ENCODE data around the gene FBXW7. TPM values are rescaled to one million over a fixed set of nuclear protein-coding genes. Genes with fewer than 3 reads are reported as not detected.

Gene FBXW7
- total RNA-seq, 1 donor from 2014 or later, result 56.7 TPM

DNA sequence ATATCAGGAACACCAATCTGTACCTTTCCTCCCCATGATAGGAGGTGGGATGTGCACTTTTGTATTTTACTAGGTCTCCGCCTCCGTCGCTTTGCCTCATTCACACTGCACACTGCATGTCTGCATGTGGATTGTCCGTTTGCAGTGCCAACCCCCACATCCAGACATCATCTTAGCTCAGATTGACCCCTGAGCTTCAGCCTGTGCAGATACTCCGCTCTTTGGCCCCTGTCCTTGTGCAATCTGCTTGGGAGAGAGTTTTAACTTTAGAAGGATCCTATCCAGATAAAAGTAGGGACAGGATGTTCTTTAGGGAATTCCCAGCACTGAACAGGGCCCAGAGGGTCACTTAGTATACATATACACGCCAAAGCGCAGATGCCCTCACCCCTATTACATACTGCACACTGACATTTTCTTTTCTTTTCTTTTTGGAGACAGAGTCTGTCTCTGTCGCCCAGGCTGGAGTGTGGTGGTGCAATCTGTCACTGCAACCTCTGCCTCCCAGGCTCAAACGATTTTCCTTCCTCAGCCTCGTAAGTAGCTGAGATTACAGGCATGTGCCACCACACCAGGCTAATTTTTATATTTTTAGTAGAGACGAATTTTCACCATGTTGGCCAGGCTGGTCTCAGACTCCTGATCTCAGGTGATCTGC is 43.3 kb upstream of the FBXW7 start:
- intact Hi-C loops (cut with micrococcal nuclease), result no loop called here
- H3K4me1 ChIP-seq, result no peaks in the 10 kb centered on the region
- H3K36me3 ChIP-seq, result no peaks in the 10 kb centered on the region
- no peak overlapping the region for H3K4me3 ChIP-seq
- peaks cover 5% of the 10 kb centered on the region for H3K27me3 ChIP-seq (ENCODE audit: low read depth)
- TF ChIP-seq, protein P1, sequence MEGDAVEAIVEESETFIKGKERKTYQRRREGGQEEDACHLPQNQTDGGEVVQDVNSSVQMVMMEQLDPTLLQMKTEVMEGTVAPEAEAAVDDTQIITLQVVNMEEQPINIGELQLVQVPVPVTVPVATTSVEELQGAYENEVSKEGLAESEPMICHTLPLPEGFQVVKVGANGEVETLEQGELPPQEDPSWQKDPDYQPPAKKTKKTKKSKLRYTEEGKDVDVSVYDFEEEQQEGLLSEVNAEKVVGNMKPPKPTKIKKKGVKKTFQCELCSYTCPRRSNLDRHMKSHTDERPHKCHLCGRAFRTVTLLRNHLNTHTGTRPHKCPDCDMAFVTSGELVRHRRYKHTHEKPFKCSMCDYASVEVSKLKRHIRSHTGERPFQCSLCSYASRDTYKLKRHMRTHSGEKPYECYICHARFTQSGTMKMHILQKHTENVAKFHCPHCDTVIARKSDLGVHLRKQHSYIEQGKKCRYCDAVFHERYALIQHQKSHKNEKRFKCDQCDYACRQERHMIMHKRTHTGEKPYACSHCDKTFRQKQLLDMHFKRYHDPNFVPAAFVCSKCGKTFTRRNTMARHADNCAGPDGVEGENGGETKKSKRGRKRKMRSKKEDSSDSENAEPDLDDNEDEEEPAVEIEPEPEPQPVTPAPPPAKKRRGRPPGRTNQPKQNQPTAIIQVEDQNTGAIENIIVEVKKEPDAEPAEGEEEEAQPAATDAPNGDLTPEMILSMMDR (IDR thresholded peaks at IDR 0.05; ENCODE audit: borderline replicate concordance), result no peak
- H3K27ac ChIP-seq (replicated peaks), result no peak overlapping the region
- DNase-seq, result no peak
- no peaks in the 10 kb centered on the region for H3K9me3 ChIP-seq (replicated peaks)

DNA sequence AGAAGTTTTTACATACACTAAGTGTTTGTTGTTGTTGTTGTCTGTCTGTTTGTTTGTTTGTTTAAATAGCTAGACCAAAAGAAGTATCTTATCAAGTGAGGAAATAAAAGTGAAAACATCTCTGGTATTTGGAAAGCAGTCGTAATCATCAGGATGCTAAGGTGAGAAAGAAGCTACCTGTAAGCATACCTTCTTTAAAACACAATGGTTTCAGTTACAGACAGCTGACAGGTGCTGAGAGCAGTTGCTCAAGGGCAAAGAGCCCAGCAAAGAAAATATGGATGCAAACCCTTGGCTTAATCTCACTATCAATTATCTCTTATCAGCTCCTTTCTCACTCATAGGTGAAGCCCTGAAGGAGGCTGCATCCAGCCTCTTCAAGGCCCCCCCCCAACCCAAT is 42.8 kb upstream of the FBXW7 start:
- TF ChIP-seq, protein P1 (IDR thresholded peaks at IDR 0.05; ENCODE audit: borderline replicate concordance), result no peak

DNA sequence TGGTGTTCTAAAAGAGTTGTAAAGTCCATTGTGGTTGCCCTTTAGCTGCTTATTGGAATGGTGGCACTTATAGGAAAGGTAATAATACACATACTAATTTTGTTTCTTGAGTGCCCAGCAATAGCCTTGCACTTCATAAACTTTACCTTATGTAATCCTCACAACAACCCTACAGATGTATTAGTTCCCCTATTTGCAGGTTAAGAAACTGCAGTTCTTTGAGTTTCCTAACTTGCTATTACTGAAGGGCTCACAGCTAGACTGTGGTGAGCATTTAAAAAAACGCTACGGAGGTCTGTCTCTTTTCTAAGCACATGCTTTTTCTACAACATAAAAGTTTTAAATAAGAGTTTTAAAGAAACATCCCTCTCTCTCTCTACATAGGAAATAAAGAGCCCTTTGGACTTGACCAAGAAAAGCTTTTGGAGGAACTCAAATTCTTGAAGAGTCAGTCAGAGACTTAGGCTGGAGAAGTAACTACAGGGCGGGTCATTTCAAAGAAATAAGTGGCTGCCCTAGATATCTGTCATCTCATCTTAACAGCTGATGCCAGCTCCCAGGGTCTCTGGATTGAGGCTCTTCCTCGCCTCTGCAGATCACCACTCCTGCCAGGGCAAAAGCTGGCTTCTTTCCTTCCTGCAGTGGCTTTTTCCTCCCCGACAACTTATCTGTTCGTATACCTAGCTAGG is 42.0 kb upstream of the FBXW7 start:
- TF ChIP-seq, protein P1 (IDR thresholded peaks at IDR 0.05; ENCODE audit: borderline replicate concordance), result no peak
- Histone ChIP-seq H3K36me3 (no peaks in the 10 kb centered on the region), H3K27ac (replicated peaks) (no peak overlapping the region), H3K27me3 (ENCODE audit: low read depth) (peaks cover 5% of the 10 kb centered on the region), H3K4me1 (no peaks in the 10 kb centered on the region), H3K4me3 (no peak overlapping the region), H3K9me3 (replicated peaks) (no peaks in the 10 kb centered on the region)
- intact Hi-C loops (cut with micrococcal nuclease), result no loop called here
- DNase-seq, result no peak

More for the DNA sequence above, 42.8 kb upstream of the FBXW7 start:
- no peak overlapping the region for H3K4me3 ChIP-seq
- no peaks in the 10 kb centered on the region for H3K36me3 ChIP-seq
- no peaks in the 10 kb centered on the region for H3K9me3 ChIP-seq (replicated peaks)
- DNase-seq, result no peak
- H3K4me1 ChIP-seq, result no peaks in the 10 kb centered on the region
- peaks cover 5% of the 10 kb centered on the region for H3K27me3 ChIP-seq (ENCODE audit: low read depth)
- intact Hi-C loops (cut with micrococcal nuclease), result no loop called here
- no peak overlapping the region for H3K27ac ChIP-seq (replicated peaks)

DNA sequence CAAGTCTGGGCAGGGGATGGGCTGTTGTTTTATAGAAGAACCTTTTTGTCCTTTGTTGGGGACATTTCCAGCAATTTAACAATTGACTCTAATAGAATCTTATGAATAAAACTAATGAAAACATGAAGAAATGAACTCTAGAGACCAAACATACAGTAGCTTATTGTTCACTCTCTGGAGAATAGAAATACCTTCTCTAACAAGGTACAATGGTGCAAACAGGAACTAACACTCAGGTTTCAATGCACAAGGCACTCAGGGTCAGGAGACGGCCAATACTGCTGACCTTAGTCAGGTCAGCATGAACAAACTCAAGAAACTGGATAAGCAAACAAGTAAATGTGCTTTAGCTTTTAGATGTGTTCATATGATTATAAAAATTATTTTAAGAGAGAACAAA is 39.6 kb upstream of the FBXW7 start:
- no peaks in the 10 kb centered on the region for H3K4me1 ChIP-seq
- no peak overlapping the region for H3K4me3 ChIP-seq
- no peak overlapping the region for H3K27ac ChIP-seq (replicated peaks)
- no peaks in the 10 kb centered on the region for H3K9me3 ChIP-seq (replicated peaks)
- intact Hi-C loops (cut with micrococcal nuclease), result no loop called here
- DNase-seq, result no peak
- H3K36me3 ChIP-seq, result no peaks in the 10 kb centered on the region
- TF ChIP-seq, protein P1 (IDR thresholded peaks at IDR 0.05; ENCODE audit: borderline replicate concordance), result no peak
- peaks cover 5% of the 10 kb centered on the region for H3K27me3 ChIP-seq (ENCODE audit: low read depth)

DNA sequence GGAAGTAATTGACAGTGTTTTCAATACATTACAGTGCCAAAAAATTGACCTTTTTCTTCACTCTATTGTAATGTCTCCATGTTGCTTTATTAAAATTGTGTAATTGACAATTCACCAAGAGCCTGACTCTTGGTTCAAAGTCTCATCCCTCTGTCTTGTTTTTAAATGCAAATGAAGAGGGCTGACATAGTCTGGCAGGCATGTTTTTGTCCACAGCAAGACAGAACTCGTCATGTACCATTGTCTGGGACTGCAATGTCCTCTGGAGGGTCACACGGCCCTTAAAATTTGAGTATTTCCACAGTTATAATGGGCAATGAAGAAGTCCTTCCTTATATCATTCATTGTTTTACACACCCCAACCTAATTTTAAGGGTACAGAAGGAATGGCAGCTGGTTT is 38.0 kb upstream of the FBXW7 start:
- H3K27ac ChIP-seq (replicated peaks), result no peak overlapping the region
- H3K4me1 ChIP-seq, result no peaks in the 10 kb centered on the region
- H3K27me3 ChIP-seq (ENCODE audit: low read depth), result peaks cover 5% of the 10 kb centered on the region
- no peaks in the 10 kb centered on the region for H3K9me3 ChIP-seq (replicated peaks)
- H3K36me3 ChIP-seq, result no peaks in the 10 kb centered on the region
- TF ChIP-seq, protein P1 (IDR thresholded peaks at IDR 0.05; ENCODE audit: borderline replicate concordance), result no peak
- intact Hi-C loops (cut with micrococcal nuclease), result no loop called here
- H3K4me3 ChIP-seq, result no peak overlapping the region
- DNase-seq, result no peak
